ENCODE data around the gene COX6B1.
"Not testable (repeated sequence)": the region's sequence is repeated elsewhere in the genome, so short reads cannot be mapped to it uniquely, and the experiment has no call there.

Gene COX6B1

DNA sequence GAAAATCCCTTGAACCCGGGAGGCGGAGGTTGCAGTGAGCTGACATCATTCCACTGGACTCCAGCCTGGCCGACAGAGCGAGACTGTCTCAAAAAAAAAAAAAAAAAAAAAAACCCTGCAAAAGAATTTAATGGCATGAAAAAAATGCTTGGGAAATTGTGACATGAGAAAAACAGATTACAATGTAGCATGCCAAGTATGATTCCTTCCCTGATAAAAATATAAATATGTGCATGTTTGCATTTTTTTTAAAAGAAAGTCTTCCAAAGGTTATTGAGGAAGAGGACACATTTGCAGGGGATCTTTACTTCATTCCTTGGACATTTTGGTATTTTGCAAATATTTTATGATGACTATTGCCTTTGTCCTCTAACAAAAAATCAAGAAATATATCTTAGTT is 41.7 kb downstream of the COX6B1 start:
- no peak overlapping the region for H3K27ac ChIP-seq (replicated peaks)
- H3K4me3 ChIP-seq (replicated peaks; ENCODE audit: insufficient read depth, low read length): no peak overlapping the region
- H3K27me3 ChIP-seq (ENCODE audit: insufficient read depth, poor library complexity, severe bottlenecking): peaks cover 4% of the 10 kb centered on the region
- TF ChIP-seq POLR2AphosphoS5 (IDR thresholded peaks at IDR 0.05; ENCODE audit: low read depth) (no peak), CTCF (IDR thresholded peaks at IDR 0.05; ENCODE audit: insufficient read depth, low read length) (no peak), GABPA (IDR thresholded peaks at IDR 0.05; ENCODE audit: low read depth) (no peak), SPI1 (IDR thresholded peaks at IDR 0.05; ENCODE audit: borderline replicate concordance, low read depth) (no peak)
- TF ChIP-seq, protein P1, sequence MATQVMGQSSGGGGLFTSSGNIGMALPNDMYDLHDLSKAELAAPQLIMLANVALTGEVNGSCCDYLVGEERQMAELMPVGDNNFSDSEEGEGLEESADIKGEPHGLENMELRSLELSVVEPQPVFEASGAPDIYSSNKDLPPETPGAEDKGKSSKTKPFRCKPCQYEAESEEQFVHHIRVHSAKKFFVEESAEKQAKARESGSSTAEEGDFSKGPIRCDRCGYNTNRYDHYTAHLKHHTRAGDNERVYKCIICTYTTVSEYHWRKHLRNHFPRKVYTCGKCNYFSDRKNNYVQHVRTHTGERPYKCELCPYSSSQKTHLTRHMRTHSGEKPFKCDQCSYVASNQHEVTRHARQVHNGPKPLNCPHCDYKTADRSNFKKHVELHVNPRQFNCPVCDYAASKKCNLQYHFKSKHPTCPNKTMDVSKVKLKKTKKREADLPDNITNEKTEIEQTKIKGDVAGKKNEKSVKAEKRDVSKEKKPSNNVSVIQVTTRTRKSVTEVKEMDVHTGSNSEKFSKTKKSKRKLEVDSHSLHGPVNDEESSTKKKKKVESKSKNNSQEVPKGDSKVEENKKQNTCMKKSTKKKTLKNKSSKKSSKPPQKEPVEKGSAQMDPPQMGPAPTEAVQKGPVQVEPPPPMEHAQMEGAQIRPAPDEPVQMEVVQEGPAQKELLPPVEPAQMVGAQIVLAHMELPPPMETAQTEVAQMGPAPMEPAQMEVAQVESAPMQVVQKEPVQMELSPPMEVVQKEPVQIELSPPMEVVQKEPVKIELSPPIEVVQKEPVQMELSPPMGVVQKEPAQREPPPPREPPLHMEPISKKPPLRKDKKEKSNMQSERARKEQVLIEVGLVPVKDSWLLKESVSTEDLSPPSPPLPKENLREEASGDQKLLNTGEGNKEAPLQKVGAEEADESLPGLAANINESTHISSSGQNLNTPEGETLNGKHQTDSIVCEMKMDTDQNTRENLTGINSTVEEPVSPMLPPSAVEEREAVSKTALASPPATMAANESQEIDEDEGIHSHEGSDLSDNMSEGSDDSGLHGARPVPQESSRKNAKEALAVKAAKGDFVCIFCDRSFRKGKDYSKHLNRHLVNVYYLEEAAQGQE (IDR thresholded peaks at IDR 0.05; ENCODE audit: insufficient replicate concordance, low read depth): no peak
- no peak for DNase-seq (ENCODE audit: low read depth in 1 of 2, low spot score in 1 of 2)

GRCh38 chr19:35691106-35691505 is 43.0 kb downstream of the COX6B1 start:
- not testable (repeated sequence) for DNase-seq (ENCODE audit: low read depth in 1 of 2, low spot score in 1 of 2); H3K27me3 ChIP-seq (ENCODE audit: insufficient read depth, poor library complexity, severe bottlenecking); H3K4me3 ChIP-seq (replicated peaks; ENCODE audit: insufficient read depth, low read length); H3K27ac ChIP-seq (replicated peaks)

GRCh38 chr19:35692010-35692409 is 43.9 kb downstream of the COX6B1 start:
- Histone ChIP-seq H3K4me3 (replicated peaks; ENCODE audit: insufficient read depth, low read length) (no peak overlapping the region), H3K27me3 (ENCODE audit: insufficient read depth, poor library complexity, severe bottlenecking) (peaks cover 4% of the 10 kb centered on the region), H3K27ac (replicated peaks) (no peak overlapping the region)
- TF ChIP-seq CTCF (IDR thresholded peaks at IDR 0.05; ENCODE audit: insufficient read depth, low read length) (no peak), SPI1 (IDR thresholded peaks at IDR 0.05; ENCODE audit: borderline replicate concordance, low read depth) (no peak), GABPA (IDR thresholded peaks at IDR 0.05; ENCODE audit: low read depth) (no peak)
- no peak for DNase-seq (ENCODE audit: low read depth in 1 of 2, low spot score in 1 of 2)

- no peak overlapping the region for H3K27ac ChIP-seq (replicated peaks)
- TF ChIP-seq POLR2AphosphoS5 (IDR thresholded peaks at IDR 0.05; ENCODE audit: low read depth): no peak
- TF ChIP-seq SPI1 (IDR thresholded peaks at IDR 0.05; ENCODE audit: borderline replicate concordance, low read depth): no peak
- no peak for TF ChIP-seq CTCF (IDR thresholded peaks at IDR 0.05; ENCODE audit: insufficient read depth, low read length)
- TF ChIP-seq GABPA (IDR thresholded peaks at IDR 0.05; ENCODE audit: low read depth): no peak
- TF ChIP-seq, protein P1 (IDR thresholded peaks at IDR 0.05; ENCODE audit: insufficient replicate concordance, low read depth): no peak
- H3K4me3 ChIP-seq (replicated peaks; ENCODE audit: insufficient read depth, low read length): no peak overlapping the region
- peaks cover 4% of the 10 kb centered on the region for H3K27me3 ChIP-seq (ENCODE audit: insufficient read depth, poor library complexity, severe bottlenecking)
- no peak for DNase-seq (ENCODE audit: low read depth in 1 of 2, low spot score in 1 of 2)
Observed at GRCh38 chr19:35693422-35693821, 45.3 kb downstream of the COX6B1 start.
